ENCODE results near the gene GPBP1.
"Not testable (repeated sequence)": the region's sequence is repeated elsewhere in the genome, so short reads cannot be mapped to it uniquely, and the experiment has no call there.

Gene GPBP1

GRCh38 chr5:57177479-57178156 lies 3.8 kb downstream of the GPBP1 start:
- FAIRE-seq: no peak

GRCh38 chr5:57178238-57178637 lies 4.4 kb downstream of the GPBP1 start:
- not testable (repeated sequence) for FAIRE-seq

GRCh38 chr5:57179262-57180200 lies 5.7 kb downstream of the GPBP1 start:
- FAIRE-seq: no peak

GRCh38 chr5:57181154-57181553 lies 7.3 kb downstream of the GPBP1 start:
- no peak for FAIRE-seq

GRCh38 chr5:57184322-57184721 lies 10.5 kb downstream of the GPBP1 start:
- FAIRE-seq: no peak

GRCh38 chr5:57185313-57185712 lies 11.5 kb downstream of the GPBP1 start:
- no peak for FAIRE-seq

GRCh38 chr5:57186194-57186593 lies 12.3 kb downstream of the GPBP1 start:
- no peak for FAIRE-seq

- not testable (repeated sequence) for FAIRE-seq
Measured at GRCh38 chr5:57187977-57188376, 14.1 kb downstream of the GPBP1 start.

- FAIRE-seq: no peak
Measured at GRCh38 chr5:57189515-57189914, 15.7 kb downstream of the GPBP1 start.

GRCh38 chr5:57190593-57190992 lies 16.7 kb downstream of the GPBP1 start:
- FAIRE-seq: no peak

- no peak for FAIRE-seq
Measured at GRCh38 chr5:57191163-57191562, 17.3 kb downstream of the GPBP1 start.

GRCh38 chr5:57191986-57192385 lies 18.1 kb downstream of the GPBP1 start:
- FAIRE-seq: no peak

- FAIRE-seq: not testable (repeated sequence)
Measured at GRCh38 chr5:57192832-57193231, 19.0 kb downstream of the GPBP1 start.

GRCh38 chr5:57193757-57194413 lies 20.0 kb downstream of the GPBP1 start:
- no peak for FAIRE-seq

GRCh38 chr5:57194653-57195052 lies 20.8 kb downstream of the GPBP1 start:
- FAIRE-seq: no peak

- no peak for FAIRE-seq
Measured at GRCh38 chr5:57195060-57195459, 21.2 kb downstream of the GPBP1 start.

GRCh38 chr5:57199866-57200265 lies 26.0 kb downstream of the GPBP1 start:
- no peak for FAIRE-seq

GRCh38 chr5:57202811-57203210 lies 29.0 kb downstream of the GPBP1 start:
- FAIRE-seq: no peak

GRCh38 chr5:57207007-57207653 lies 33.3 kb downstream of the GPBP1 start:
- FAIRE-seq: no peak

GRCh38 chr5:57207681-57208080 lies 33.8 kb downstream of the GPBP1 start:
- no peak for FAIRE-seq

GRCh38 chr5:57209316-57210040 lies 35.6 kb downstream of the GPBP1 start:
- no peak for FAIRE-seq

GRCh38 chr5:57210633-57211032 lies 36.8 kb downstream of the GPBP1 start:
- no peak for FAIRE-seq
